Gastrocnemius medialis (tissue), 4 donors: ENCODE results near the gene GFRA1. TPM values are rescaled to one million over a fixed set of nuclear protein-coding genes. Genes with fewer than 3 reads are reported as not detected.

Experiments used
- ATAC-seq, 2 donors: fragments of 150-250 bp; one replicate each; pipeline ENCODE4 v1.9.1; 2016
- DNase-seq, 2 donors: peaks; one replicate each; pipeline ENCODE4 v3.0.0-alpha.2; 2019
- H3K27ac ChIP-seq, 4 donors: fragments of 200-600 bp; sonication (generic); 1 replicate in 1 of 4; 2 replicates in 3 of 4; pipeline ENCODE4 v1.5.1; 2016 to 2018; ENCODE audit warnings: mild to moderate bottlenecking in 2 of 4, moderate library complexity in 1 of 4
- H3K27me3 ChIP-seq, 3 donors: fragments of 200-600 bp; sonication (generic) in 2 of 3; 1 replicate in 1 of 3; 2 replicates in 2 of 3; pipeline versions ENCODE4 v1.5.1 to v1.6.0; 2016 to 2019; ENCODE audit warnings: mild to moderate bottlenecking in 1 of 3, moderate library complexity in 1 of 3
- H3K36me3 ChIP-seq, 2 donors: fragments of 200-600 bp; sonication (generic) in 1 of 2; one replicate each; pipeline ENCODE4 v1.5.1; 2017 to 2018
- H3K4me1 ChIP-seq, 2 donors: fragments of 200-600 bp; sonication (generic) in 1 of 2; one replicate each; pipeline ENCODE4 v1.5.1; 2016 to 2017; ENCODE audit warnings: mild to moderate bottlenecking in 2 of 2
- H3K4me3 ChIP-seq, 4 donors: fragments of 200-600 bp; sonication (generic) in 3 of 4; 1 replicate in 1 of 4; 2 replicates in 3 of 4; pipeline ENCODE4 v1.5.1; 2016 to 2019; ENCODE audit warnings: mild to moderate bottlenecking in 2 of 4
- H3K9me3 ChIP-seq, 3 donors: fragments of 200-600 bp; sonication (generic) in 2 of 3; 1 replicate in 1 of 3; 2 replicates in 2 of 3; pipeline ENCODE4 v1.5.1; 2016 to 2019
- POLR2A ChIP-seq, 2 donors: fragments of 450-650 bp; IDR thresholded peaks; one replicate each; pipeline ENCODE4 v1.6.1; 2017; ENCODE audit warnings: antibody characterized with exemption in 2 of 2, mild to moderate bottlenecking in 2 of 2, moderate library complexity in 2 of 2
- in situ Hi-C, 4 donors: fragments of 200-750 bp; cut with MboI; loops; one replicate each; pipeline versions ENCODE4 v1.15.0 to v1.8.0; 2017; ENCODE audit warnings: low sequenced_read_pairs in 4 of 4
- intact Hi-C: fragments of 100-400 bp; cut with DNase I; formaldehyde crosslinking; loops from one replicate; pipeline ENCODE4 v1.15.1; 2023; ENCODE audit warnings: low total_unique reads
- total RNA-seq, 4 donors: library from RNA; depleted of rRNA; stranded (reverse); fragments of >200 nt; gene quantifications; one replicate each; pipeline versions ENCODE4 v1.1.0 to v1.2.3, GENCODE V29; 2016
- TF ChIP-seq, protein P1 (sequence below), 5 experiments: fragments of 450-650 bp in 3 of 5; fragments of 200-600 bp in 2 of 5; sonication (generic) in 2 of 5; IDR thresholded peaks in 4 of 5; conservative IDR thresholded peaks in 1 of 5; 1 replicate in 4 of 5; 2 replicates in 1 of 5; pipeline ENCODE4 v1.5.1; 2016 to 2019; ENCODE audit warnings: antibody characterized with exemption in 5 of 5, mild to moderate bottlenecking in 3 of 5, moderate library complexity in 3 of 5

GFRA1 gene
- total RNA-seq, 4 donors from 2014 or later: 21.2 to 34.2 (median 25.2) TPM

DNA sequence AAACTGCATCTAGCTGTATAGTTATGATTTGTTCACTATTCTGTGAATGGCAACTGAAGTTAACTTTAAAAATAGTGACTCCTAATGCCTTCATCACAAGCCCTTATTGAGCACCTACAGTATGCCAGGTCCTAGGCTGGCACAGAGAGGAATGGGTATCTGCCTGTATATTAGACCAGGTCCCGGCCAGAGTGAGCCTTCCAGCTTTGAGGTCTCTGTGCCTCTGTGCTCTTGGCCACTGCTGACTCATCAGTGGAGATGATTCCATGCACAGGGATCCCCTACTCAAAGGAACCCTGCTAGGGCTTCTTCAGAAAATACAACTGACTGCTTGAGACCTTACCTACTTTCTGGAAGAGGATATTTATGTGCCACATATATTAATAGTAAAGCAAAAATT, 118.4 kb downstream of the GFRA1 start:
- intact Hi-C loops (no loop called here), in situ Hi-C loops (no loop called here)
- Histone ChIP-seq H3K27me3 (no peaks in the 10 kb centered on the region), H3K36me3 (no peaks in the 10 kb centered on the region), H3K9me3 (no peaks in the 10 kb centered on the region), H3K27ac (no peak overlapping the region), H3K4me3 (no peak overlapping the region), H3K4me1 (no peaks in the 10 kb centered on the region)
- ATAC-seq (no peak), DNase-seq (no peak)
- TF ChIP-seq POLR2A (IDR thresholded peaks at IDR 0.05): no peak
- TF ChIP-seq, protein P1, sequence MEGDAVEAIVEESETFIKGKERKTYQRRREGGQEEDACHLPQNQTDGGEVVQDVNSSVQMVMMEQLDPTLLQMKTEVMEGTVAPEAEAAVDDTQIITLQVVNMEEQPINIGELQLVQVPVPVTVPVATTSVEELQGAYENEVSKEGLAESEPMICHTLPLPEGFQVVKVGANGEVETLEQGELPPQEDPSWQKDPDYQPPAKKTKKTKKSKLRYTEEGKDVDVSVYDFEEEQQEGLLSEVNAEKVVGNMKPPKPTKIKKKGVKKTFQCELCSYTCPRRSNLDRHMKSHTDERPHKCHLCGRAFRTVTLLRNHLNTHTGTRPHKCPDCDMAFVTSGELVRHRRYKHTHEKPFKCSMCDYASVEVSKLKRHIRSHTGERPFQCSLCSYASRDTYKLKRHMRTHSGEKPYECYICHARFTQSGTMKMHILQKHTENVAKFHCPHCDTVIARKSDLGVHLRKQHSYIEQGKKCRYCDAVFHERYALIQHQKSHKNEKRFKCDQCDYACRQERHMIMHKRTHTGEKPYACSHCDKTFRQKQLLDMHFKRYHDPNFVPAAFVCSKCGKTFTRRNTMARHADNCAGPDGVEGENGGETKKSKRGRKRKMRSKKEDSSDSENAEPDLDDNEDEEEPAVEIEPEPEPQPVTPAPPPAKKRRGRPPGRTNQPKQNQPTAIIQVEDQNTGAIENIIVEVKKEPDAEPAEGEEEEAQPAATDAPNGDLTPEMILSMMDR (IDR thresholded peaks at IDR 0.05 in 4 of 5, conservative IDR thresholded peaks at IDR 0.05 in 1 of 5): no peak

DNA sequence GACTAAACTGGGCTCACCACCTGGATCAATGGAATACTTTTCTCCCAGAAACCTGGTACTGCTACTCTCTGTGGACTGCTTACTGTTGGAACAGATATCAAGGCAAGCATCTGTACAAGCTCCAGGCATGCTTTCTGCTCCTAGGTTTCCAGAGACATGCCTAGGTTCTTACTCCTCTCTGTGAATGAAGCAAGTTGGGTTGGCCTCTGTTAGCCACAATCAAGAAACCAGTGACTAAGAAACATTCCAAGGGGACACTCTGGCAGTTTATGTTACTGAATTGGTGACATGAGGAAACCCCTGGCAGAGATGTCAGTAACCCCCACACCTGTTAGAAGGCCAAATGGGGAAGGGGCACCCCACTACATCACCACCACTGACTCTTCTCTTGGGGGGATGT, 121.9 kb downstream of the GFRA1 start:
- in situ Hi-C loops: no loop called here
- intact Hi-C loops: no loop called here

DNA sequence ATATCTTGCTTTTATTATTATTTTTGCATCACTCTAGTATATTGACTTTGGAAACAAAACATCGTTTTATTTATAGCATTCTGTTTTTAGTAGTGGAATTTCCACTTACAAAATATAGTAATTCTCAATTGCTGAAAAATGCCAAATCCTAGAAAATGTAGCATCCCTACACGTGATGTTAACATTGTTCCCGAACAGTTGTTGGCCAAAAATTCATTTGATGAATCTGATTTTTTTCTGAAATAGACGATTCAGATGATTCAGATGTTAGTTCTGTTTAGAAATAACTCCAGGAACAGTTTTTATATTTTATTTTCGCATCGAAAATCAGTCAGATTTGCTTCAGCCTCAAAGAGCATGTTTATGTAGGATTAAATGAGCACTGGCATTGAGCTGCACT, 122.4 kb downstream of the GFRA1 start:
- Histone ChIP-seq H3K36me3 (no peaks in the 10 kb centered on the region), H3K4me1 (no peaks in the 10 kb centered on the region), H3K27ac (no peak overlapping the region), H3K4me3 (no peak overlapping the region), H3K27me3 (no peaks in the 10 kb centered on the region), H3K9me3 (no peaks in the 10 kb centered on the region)
- in situ Hi-C loops: no loop called here
- ATAC-seq (no peak), DNase-seq (no peak)
- TF ChIP-seq POLR2A (IDR thresholded peaks at IDR 0.05): no peak
- intact Hi-C loops: no loop called here

More for the DNA sequence above, 121.9 kb downstream of the GFRA1 start:
- Histone ChIP-seq H3K4me3 (no peak overlapping the region), H3K27ac (no peak overlapping the region), H3K36me3 (no peaks in the 10 kb centered on the region), H3K9me3 (no peaks in the 10 kb centered on the region), H3K27me3 (no peaks in the 10 kb centered on the region), H3K4me1 (no peaks in the 10 kb centered on the region)
- no peak for DNase-seq
- no peak for ATAC-seq
- TF ChIP-seq, protein P1 (IDR thresholded peaks at IDR 0.05 in 4 of 5, conservative IDR thresholded peaks at IDR 0.05 in 1 of 5): no peak
- no peak for TF ChIP-seq POLR2A (IDR thresholded peaks at IDR 0.05)

DNA sequence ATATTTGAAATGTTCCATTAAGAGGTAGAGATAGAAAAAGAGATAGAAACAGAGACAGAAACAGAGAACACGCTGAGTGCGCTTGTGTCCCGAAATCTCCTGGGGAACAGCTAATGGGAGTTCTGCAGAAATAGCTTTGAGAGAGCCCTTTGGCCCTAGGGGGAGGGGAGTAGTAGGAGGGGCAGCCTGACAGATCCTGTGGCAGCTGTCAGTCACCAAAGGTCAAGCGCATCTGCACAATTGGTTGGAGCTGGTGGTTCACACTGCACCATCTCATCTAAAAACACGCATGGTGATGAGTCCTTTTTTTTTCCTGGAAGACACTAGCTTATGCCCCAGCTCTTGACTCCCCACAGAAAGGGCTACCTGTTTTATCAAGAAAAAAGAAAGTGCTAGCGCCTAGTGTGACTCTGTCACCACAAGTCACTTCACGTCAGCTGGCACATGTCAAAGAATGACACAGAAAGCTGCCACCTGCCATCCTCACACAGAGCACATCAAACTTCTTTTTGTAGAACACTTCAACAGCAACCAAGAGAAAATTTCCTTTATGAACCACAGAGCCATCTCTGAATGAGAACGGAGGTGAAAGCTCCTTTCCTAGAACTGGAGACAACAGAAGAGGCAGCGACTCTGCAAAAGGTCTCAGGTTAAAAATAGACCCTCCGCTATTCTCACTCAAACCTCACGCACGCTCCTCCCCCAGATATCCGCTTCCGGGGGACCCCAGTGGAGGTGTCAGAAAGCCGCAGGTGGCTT, 125.7 kb downstream of the GFRA1 start:
- Histone ChIP-seq H3K27me3 (no peaks in the 10 kb centered on the region), H3K4me3 (no peak overlapping the region), H3K4me1 (no peaks in the 10 kb centered on the region), H3K36me3 (no peaks in the 10 kb centered on the region), H3K9me3 (no peaks in the 10 kb centered on the region), H3K27ac (no peak overlapping the region)
- DNase-seq (no peak), ATAC-seq (no peak)
- intact Hi-C loops (no loop called here), in situ Hi-C loops (no loop called here)
- TF ChIP-seq POLR2A (IDR thresholded peaks at IDR 0.05): no peak
- TF ChIP-seq, protein P1 (IDR thresholded peaks at IDR 0.05 in 4 of 5, conservative IDR thresholded peaks at IDR 0.05 in 1 of 5): no peak

DNA sequence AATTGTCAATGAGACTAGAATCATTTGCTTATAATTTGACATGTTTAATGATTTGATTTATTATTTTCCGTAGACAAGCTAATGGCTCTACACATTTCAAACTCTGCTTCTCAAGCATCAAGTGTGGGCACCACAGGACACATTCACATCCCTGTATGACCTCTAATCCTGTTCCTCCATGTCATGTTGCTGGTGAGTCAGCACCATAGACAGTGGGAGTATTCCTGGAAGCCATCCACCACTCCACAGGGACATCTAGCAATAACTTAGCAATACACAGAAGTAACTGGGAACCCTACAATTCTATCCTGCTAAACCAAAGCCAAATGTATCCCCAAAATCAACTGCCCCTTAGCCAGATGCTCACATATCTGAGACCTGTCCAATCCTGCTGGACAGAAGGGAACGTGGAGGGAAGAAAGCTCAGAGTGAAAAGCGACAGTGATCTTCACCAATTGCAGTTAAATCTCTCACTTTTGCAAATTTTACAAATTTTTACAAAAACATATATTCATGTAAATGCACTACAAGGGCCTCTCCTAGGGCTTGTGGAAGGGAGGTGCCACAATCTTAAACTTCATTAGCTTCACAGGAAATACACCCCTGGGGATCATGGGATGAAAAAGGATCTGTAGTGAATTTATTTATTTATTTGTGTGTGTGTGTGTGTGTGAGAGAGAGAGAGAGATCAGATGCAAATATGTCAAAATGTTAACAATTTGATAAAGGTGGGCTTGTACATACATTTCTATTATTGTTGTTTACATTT, 126.5 kb downstream of the GFRA1 start:
- no peak for TF ChIP-seq POLR2A (IDR thresholded peaks at IDR 0.05)
- TF ChIP-seq, protein P1 (IDR thresholded peaks at IDR 0.05 in 4 of 5, conservative IDR thresholded peaks at IDR 0.05 in 1 of 5): no peak
- no peaks in the 10 kb centered on the region for H3K36me3 ChIP-seq
- H3K4me3 ChIP-seq: no peak overlapping the region
- H3K9me3 ChIP-seq: no peaks in the 10 kb centered on the region
- no peaks in the 10 kb centered on the region for H3K4me1 ChIP-seq
- intact Hi-C loops (no loop called here), in situ Hi-C loops (no loop called here)
- no peak overlapping the region for H3K27ac ChIP-seq
- H3K27me3 ChIP-seq: no peaks in the 10 kb centered on the region
- DNase-seq (no peak), ATAC-seq (no peak)
